Measurements from ENCODE around the gene EFCAB6.

The EFCAB6 gene

GRCh38 chr22:43843783-43844530 lies 31.9 kb upstream of the EFCAB6 start:
- DNase-seq (ENCODE audit: low spot score) = no peak
- no peak for TF ChIP-seq CTCF (IDR thresholded peaks at IDR 0.05; ENCODE audit: extremely low read depth, insufficient read depth, missing control alignments)
- in situ Hi-C loops (cut with MboI; ENCODE audit: low pct_unique_long_range_greater_than_20kb, low sequenced_read_pairs, unreplicated experiment) = no loop called here

GRCh38 chr22:43841742-43842141 lies 29.6 kb upstream of the EFCAB6 start:
- TF ChIP-seq CTCF (IDR thresholded peaks at IDR 0.05; ENCODE audit: extremely low read depth, insufficient read depth, missing control alignments) = no peak
- in situ Hi-C loops (cut with MboI; ENCODE audit: low pct_unique_long_range_greater_than_20kb, low sequenced_read_pairs, unreplicated experiment) = no loop called here
- no peak for DNase-seq (ENCODE audit: low spot score)

- in situ Hi-C loops (cut with MboI; ENCODE audit: low pct_unique_long_range_greater_than_20kb, low sequenced_read_pairs, unreplicated experiment) = no loop called here
- TF ChIP-seq CTCF (IDR thresholded peaks at IDR 0.05; ENCODE audit: extremely low read depth, insufficient read depth, missing control alignments) = no peak
- no peak for DNase-seq (ENCODE audit: low spot score)
Observed at GRCh38 chr22:43840851-43841250, 28.7 kb upstream of the EFCAB6 start.

DNA sequence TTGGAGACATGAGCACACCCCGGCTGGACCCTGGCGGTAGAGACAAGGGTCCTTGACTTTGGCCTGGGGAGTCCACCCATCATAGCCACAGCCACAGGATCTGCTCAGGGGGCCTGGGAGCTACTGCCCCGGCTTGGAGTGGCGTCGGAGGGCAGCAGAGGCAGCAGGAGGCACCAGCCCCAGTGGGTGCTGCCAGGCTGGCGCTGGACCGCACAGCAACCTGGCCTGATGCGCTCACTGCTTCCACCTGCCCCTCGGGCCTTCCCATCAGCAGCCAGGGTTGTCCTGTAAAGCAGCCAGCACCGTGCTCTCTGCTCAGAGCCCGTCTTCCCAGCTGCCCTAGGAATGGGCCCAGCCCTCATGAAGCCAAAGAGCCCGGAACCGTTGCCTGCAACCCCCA lies 28.3 kb upstream of the EFCAB6 start:
- TF ChIP-seq CTCF (IDR thresholded peaks at IDR 0.05; ENCODE audit: extremely low read depth, insufficient read depth, missing control alignments) = no peak
- DNase-seq (ENCODE audit: low spot score) = no peak
- in situ Hi-C loops (cut with MboI; ENCODE audit: low pct_unique_long_range_greater_than_20kb, low sequenced_read_pairs, unreplicated experiment) = no loop called here

DNA sequence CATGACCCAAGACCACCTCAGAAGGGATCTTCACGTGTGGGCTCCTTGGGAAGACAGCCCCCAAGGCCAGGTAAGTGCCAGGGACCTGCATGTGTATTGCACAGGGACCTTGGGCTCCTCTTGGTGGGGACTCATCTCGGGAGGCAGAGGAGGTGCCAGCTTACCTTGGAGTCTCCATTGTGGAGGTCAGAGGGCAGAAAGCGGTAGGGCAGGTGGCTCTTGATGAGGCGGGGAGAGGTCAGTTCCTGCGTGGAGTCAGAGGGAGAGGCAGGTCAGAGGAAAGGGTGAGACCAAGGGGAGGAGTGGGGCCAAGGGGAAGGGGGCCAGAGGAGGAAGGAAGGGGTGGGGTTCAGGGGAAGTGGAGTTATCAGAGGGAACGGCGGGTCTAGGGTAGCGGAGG lies 27.7 kb upstream of the EFCAB6 start:
- TF ChIP-seq CTCF (IDR thresholded peaks at IDR 0.05; ENCODE audit: extremely low read depth, insufficient read depth, missing control alignments) = no peak
- no peak for DNase-seq (ENCODE audit: low spot score)
- in situ Hi-C loops (cut with MboI; ENCODE audit: low pct_unique_long_range_greater_than_20kb, low sequenced_read_pairs, unreplicated experiment) = no loop called here

DNA sequence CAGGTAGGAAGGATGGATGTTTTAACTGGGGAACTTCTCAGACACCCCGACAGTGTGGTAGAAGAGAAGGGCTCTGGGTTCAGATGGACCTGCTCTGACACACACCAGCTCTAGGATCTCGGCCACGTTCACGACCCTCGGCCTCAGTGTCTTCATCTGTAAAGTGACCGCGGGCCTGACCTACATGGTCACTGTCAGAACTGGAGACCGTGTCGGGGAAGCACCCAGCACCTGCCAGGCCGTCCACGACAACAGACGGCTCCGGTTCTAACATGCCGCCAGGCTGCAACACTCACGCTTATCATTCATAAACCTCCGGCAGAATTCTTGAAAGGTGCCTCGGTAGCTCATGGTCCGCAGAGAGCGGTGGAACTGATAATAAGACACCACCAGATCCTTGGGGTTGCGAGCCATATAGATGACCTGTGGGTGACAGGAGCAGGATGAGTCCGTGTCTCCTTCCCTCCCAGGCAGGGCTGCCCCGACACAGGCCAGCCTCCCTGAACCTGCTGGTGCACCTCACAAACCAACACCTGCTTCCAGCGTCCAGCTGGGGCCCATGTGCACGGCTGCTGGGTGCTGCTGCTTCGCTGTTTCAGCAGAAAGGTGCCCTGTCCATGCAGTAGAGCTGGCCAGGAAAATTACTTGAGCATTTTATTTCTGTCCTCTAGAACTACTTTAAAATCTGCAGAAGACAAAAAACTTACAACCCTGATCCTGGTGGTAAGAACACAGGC lies 26.6 kb upstream of the EFCAB6 start:
- in situ Hi-C loops (cut with MboI; ENCODE audit: low pct_unique_long_range_greater_than_20kb, low sequenced_read_pairs, unreplicated experiment) = no loop called here
- TF ChIP-seq CTCF (IDR thresholded peaks at IDR 0.05; ENCODE audit: extremely low read depth, insufficient read depth, missing control alignments) = no peak

More for the DNA sequence above, 26.6 kb upstream of the EFCAB6 start:
- DNase-seq (ENCODE audit: low spot score) = no peak
